Forelimb muscle (tissue), 1 donor: ENCODE measurements around the gene PCMT1. TPM values are rescaled to one million over a fixed set of nuclear protein-coding genes. Genes with fewer than 3 reads are reported as not detected.
"Not testable (repeated sequence)": the region's sequence is repeated elsewhere in the genome, so short reads cannot be mapped to it uniquely, and the experiment has no call there.

Experiments used
- DNase-seq: peaks from one replicate; pipeline ENCODE4 v3.0.0-alpha.2; 2013; ENCODE audit warnings: low read depth
- polyA plus RNA-seq: library from polyadenylated mRNA; unstranded; fragments of 120-200 nt; gene quantifications from one replicate; pipeline ENCODE4 v1.2.1, GENCODE V29; 2013; ENCODE audit not compliant: insufficient read length

PCMT1 gene
- polyA plus RNA-seq, 1 donor = 72.0 TPM

DNA sequence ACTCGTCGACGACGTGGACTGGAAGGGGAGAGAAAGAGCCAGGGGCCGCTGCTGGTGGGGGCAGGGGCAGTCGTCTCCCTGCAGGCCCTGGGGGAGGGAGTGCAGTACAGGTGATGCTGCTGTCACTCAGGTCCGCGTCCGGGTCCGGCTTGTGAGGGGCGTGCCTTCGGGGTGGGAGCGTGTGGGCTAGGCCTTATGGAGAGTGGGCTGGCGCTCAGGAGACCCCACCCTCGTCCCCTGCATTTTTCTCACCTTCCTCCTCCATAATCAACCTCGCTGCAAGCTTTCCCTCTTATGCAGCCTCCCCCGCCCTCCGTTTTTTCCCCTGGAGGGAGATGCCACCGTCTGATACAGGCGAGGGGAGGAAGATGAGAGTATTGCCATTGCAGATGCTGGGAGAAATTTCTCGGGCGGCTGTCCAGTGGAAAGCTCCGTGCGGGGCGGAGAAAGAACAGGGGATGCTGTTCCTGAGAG is 632 bp downstream of the PCMT1 start:
- no peak for DNase-seq

DNA sequence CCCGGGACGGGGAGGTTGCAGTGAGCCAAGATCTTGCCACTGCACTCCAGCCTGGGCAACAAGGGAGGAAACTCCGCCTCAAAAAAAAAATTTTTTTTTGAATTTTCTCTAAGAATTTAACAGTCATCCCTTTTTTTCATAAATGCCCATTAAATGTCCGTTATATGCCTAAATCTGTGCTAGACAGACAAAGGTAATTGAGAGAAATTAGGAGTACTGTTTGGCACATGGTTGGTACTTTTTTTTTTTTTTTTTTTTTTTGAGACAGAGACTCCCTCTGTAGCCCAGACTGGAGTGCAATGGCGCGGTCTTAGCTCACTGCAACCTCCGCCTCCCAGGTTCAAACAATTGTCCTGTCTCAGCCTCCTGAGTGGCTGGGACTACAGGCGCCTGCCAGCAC is 1.7 kb downstream of the PCMT1 start:
- no peak for DNase-seq

DNA sequence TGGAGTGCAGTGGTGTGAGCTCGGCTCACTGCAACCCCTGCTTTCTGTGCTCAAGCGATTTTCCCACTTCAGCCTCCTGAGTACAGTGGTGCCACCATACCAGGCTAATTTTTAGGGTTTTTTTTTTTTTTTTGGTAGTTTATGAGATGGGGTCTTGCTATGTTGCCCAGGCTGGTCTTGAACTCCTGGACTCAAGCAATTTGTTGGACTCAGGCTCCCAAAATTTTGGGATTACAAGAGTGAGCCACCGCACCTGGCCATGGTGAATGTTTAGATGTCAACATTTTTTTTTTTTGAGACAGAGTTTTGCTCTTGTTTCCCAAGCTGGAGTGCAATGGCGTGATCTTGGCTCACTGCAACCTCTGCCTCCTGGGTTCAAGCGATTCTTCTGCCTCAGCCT is 2.4 kb downstream of the PCMT1 start:
- not testable (repeated sequence) for DNase-seq

DNA sequence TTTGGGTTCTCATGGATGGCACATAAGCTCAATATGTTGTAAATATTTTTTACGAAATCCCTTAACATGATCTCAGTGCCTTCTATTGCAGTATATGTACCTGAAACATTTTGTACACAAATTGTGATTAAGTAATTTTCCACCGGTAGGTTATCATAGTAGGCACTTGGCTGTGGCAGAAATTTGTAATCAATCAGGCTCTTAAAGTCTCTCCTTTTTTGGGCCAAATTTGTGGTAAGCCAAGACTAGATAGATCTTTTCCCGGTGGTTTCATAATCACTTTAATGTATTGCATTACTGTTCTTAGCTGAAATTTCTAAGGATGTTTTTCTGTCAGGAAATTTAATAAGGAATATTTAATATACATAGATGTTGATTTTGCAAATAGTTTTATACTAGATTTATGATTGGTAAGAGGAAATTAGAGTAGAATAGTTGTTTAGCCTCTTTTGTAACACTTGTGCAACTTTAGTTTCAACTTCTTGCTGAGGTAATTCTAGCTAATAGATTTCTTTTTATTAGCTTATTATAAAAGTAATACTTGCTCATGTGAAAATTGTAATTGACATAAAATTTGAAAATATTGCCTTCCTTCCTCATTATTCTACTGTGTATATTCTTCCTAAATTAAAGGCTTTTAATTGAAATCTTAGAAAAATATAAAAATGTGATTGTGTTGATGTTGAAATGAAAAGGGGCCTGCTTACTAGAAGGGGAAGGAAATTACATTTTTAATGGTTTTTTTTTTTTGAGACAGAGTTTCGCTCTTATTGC is 3.2 kb downstream of the PCMT1 start:
- DNase-seq = no peak

DNA sequence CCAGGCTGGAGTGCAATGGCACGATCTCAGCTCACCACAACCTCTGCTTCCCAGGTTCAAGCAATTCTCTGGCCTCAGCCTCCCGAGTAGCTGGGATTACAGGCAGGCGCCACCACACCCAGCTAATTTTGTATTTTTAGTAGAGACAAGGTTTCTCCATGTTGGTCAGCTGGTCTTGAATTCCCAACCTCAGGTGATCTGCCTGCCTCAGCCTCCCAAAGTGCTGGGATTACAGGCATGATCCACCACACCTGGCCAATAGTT is 3.8 kb downstream of the PCMT1 start:
- DNase-seq = not testable (repeated sequence)

DNA sequence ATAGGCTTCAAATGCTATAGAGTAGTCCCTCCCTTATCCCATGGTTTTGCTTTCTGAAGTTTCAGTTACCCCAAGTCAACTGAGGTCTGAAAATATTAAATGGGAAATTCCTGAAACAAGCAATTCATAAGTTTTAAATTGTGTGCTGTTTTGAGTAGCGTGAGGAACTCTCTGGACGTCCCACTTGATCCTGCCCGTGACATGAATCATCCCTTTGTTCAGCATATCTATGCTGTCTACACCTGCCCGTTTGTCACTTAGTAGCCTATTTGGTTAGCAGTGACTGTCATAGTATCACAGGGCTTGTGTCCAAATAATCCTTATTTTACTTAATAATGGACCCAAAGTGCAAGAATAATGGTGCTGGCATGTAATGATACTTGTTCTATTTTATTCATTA is 5.0 kb downstream of the PCMT1 start:
- no peak for DNase-seq

DNA sequence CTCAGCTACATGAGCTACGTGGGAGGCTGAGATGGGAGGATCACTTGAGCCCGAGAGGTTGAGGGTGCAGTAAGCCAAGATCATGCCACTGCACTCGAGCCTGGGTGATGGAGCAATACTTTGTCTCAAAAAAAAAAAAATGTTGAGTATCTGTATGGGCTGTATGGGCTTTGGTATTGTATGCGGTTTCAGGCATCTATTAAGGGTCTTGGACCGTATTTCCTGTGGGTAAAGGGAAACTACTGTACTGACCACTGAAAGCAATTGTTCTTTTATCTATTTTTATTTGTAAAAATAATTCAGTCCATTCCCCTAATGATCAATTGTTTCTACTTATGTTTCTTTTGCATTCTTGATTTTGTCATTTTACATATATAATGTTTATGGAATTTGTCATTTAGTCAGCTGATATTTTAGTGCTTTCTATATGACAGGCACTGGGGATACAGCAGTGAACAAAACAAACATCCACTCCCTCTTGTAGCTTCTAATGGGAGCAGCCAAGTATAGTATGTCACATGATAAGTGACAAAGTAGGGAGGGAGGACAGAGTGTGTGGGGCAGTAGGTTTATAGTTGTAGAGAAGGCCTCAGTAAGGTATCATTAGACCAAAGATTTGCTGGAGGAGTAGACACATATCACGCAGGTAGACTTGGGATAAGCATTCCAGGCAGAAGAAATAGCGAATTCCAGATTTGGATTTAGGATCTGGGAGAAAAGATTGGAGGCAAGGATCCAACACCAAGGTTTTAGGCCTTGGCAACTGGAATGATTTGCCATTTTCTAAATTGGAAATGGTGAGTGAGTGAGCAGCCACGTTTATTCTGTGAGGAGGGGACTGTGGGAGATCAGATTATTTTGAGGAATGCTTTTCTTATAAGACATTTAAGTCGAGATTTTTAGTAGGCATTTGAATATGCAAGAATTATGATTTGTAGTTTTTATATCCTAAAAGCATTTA is 6.0 kb downstream of the PCMT1 start:
- no peak for DNase-seq

DNA sequence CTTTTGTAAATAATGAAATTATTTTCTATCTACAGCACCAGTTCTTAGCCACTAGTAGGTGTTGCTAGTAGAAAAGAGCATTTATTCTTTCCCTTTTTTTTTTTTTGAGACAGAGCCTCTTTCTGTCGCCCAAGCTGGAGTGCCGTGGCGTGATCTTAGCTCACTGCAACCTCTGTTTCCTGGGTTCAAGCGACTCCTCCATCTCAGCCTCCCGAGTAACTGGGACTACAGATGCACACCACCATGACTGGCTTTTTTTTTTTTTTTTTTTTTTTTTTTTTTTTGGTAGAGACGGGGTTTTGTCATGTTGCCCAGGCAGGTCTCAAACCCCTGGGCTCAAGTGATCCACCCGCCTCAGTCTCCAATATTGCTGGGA is 6.7 kb downstream of the PCMT1 start:
- DNase-seq = no peak

DNA sequence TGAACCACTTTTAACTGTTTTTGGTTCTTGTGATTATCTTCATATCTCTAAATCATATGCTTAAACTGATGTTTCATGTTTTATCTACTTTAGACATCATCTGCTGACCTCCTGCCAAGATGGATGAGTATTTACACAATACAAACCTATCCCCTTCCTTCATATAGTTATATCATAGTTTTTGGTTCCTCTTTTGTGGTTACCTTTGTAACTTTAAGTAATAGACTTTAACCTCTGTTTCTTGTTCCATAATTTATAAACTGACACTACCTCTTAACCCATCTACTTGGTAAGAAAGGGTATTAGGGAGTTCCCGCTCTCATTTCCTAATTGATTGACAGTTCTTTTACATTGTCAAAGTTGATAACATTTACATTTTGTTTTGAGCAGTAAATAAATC is 11.9 kb downstream of the PCMT1 start:
- no peak for DNase-seq

DNA sequence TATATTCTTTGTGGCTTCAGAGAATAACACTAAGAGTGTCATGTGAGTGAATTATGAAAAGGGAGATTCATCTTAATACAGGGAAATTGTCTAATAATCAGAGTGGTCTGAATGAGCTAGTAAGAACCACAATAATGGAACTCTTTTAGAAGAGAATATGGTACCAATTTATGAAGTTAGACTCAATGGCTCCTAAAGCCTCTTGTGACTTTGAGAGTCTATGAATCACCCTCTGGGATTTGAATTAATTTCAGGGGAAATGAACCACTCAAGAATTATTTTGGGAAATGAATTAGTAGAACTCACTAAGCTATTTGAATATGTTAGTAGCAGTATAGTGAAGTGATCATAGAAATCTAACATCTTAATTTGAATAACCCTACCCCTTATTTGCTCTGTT is 14.3 kb downstream of the PCMT1 start:
- no peak for DNase-seq

DNA sequence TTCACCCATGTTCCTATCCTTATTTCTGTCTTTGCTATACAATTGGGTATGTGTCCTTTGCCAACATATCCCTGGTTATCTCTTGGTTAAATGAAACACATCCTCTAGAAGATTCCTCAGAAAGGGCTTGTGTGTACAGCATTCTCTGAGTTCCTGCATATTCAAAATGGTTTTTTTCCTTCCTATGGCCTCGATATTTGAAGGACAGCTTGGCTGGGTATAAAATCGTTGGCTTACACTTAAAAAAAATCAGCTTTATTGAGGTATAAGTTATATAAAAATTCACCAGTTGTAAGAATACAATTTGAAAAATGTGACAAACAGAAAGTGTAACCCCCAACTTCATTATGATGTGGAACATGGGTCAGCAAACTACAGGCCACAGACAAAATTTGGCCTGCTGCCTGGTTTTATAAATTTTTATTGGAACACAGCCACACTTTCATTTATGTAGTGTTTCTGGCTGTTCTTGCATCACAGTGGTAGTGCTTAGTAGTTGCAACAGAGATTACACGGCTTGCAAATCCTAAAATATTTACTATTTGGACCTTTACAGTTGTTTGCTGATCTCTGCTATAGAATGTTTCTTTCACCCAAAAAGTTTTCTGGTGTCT is 16.7 kb downstream of the PCMT1 start:
- no peak for DNase-seq

DNA sequence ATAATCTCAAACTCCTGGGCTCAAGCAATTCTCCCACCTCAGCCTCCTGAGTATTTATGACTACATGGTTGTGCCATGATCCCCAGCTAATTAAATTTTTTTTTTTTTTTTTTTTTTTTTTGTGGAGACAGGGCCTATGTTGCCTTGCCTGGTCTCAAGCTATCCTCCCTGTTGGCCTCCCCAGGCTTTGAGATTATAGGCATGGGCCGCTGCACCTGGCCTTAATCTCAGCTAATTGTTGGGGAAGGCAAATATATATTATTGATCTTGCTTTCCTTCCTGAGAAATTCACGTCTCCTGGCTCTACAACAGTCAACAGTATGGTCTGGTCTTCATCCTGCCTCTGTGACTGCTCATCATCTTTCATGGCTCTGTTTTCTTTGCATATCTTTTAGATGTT is 20.1 kb downstream of the PCMT1 start:
- no peak for DNase-seq

DNA sequence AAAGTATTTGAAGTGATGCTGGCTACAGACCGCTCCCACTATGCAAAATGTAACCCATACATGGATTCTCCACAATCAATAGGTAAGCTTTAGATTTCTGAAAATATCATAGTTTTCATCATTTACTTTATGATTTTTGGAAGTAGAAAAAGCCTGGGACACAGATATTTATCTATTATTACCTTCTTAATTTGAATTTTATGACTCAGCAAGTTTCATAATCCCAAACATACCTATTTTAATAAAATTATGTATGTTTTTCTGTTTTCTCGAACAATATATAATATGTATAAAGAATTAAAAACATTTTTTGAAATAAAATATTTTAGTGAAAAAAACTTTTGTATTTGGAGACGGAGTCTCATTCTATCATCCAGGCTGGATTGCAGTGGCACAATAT is 21.6 kb downstream of the PCMT1 start:
- no peak for DNase-seq

DNA sequence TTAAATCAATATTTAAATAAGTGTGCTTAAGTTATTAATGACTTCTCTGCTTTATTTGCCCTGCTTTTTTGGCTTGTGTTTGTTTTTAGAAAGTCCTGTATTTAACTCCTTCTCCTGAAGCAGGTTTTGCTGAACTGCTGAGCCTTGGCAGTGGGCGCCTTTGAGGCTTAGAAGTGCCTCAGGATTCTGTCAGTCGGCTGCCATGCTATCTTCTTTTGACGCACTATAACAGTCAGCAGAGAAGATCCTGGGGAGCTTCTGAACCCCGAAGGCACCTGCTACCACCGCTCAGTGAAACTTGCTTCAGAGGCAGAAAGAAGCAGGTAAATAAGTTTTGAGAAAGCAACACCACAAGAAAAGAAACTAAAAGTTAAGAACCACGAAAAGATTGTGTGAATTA is 22.4 kb downstream of the PCMT1 start:
- no peak for DNase-seq

DNA sequence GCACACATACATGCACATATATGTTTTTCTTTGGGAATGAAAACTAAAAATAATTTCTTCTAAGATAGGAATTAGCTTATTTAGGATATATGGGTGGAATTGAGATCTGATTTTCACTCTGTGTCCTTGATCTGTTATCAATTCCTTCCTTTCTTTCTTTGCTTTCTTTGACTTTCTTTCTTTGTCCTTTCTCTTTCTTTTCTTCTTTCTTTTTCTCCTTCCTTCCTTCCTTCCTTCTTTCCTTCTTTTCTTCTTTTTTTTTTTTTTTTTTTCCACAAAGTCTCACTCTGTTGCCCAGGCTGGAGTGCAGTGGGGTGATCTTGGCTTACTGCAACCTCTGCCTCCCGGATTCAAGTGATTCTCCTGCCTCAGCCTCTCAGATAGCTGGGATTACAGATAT is 28.1 kb downstream of the PCMT1 start:
- no peak for DNase-seq

DNA sequence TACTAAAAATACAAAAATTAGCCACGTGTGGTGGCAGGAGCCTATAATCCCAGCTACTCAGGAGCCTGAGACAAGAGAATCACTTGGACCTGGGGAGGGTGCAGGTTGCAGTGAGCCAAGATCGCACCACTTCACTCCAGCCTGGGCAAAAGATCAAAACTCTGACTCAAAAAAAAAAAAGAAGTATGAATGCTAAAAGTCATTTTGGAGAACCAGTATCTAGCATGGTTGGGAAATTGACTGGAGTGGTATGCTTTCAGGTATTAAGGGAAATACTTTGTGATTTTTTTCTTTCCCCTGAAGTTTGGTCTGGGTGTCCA is 30.1 kb downstream of the PCMT1 start:
- DNase-seq = no peak

DNA sequence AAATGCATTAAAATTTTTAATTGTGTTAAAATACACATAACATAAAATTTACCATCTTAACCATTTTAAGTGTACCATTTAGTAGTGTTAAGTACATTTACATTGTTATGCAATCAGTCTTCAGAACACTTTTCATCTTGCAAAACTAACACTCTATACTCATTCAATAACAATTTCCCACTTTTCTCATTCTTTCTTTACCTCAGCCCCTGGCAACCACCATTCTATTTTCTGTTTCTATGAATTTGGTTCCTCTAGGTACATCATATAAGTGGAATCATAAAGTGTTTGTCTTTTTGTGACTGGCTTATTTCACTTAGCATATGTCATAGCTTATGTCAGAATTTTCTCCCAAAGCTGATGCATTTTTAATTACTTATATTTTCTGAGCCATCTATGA is 32.2 kb downstream of the PCMT1 start:
- DNase-seq = no peak

DNA sequence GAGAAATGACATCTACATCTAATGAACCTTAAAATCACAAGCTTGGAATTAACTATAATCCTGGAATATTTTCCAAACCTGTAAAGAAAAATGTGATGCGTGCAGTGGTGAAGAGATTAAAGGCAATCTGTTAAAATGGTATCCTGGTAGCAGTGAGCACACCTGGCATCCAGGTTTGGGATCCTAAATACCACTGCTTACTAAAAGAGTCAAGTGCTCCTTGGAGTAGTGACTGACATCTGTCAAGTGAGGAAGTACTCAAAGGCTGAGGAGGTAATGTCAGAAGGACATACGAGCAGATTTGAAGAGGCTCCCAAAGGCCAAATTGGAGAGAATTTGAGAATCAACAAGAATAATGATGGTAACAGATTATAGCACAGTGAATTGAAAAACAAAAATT is 32.8 kb downstream of the PCMT1 start:
- DNase-seq = no peak

DNA sequence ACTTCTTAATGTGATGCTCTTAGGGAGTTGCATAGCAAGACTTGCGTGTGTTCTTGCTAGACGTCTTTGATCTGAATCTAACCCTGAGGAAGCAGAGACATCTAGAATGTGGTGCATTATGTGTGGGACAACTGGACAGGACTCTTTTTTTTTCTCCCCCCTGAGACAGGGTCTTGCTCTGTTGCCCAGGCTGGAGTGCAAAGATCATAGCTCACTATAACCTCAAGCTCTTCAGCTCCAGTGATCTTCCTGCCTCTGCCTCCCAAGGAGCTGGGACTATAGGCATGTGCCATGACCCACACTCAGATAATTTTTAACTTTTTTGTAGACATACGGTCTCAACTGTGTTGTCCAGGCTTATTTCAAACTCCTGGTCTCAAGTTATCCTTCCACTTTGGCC is 34.0 kb downstream of the PCMT1 start:
- no peak for DNase-seq

DNA sequence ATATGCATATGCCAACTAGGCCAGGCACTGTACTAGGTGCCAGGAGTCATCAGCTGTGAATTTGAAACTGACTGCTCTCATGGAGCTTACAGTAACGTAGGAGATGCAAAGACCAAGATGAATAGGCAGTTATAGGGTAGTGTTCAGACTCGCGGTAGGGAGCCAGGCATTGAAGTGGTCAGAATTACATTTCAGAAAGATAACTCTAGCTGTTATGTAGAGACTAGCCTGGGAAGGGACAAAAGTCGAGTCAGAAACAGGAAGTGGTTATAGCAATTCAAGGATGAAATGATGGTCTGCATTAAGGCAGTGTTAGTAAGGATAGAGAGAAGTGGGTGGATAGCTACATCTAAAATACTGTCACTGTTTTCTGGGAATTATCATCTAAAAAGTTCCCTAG is 56.6 kb downstream of the PCMT1 start:
- DNase-seq = no peak

DNA sequence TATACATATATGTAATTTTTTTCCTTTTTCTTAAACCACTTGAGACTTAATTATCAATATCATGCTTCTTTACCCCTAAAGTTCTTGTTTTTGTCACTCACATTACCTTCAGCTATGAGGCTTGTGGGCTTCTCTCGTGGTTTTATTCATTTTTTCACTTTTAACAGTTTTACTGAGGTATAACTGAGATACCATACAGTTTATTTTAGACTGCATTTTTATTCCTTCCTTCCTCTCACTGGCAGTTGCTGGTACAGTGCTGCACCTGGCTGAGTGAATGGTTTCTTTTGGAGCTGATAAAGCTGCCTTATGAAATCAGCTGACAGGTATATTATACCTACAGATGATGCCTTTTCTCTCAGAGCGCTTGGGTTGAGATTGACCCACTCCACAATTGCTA is 60.3 kb downstream of the PCMT1 start:
- no peak for DNase-seq

DNA sequence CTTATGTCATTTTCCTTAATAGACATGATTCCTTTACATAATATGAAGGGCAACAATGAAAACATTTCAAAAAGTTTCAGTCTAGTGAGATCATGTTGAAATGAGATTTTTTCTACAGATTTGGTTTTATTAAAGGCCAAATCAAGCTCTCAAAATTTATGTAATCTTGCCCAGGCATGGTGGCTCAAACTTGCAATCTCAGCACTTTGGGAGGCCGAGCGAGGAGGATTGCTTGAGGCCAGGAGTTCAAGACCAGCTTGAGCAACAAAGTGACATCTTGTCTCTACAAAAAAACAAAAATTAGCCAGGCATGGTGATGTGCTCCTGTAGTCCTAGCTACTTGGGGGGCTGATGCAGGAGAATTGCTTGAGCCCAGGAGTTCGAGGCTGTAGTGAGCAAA is 63.8 kb downstream of the PCMT1 start:
- DNase-seq = no peak

DNA sequence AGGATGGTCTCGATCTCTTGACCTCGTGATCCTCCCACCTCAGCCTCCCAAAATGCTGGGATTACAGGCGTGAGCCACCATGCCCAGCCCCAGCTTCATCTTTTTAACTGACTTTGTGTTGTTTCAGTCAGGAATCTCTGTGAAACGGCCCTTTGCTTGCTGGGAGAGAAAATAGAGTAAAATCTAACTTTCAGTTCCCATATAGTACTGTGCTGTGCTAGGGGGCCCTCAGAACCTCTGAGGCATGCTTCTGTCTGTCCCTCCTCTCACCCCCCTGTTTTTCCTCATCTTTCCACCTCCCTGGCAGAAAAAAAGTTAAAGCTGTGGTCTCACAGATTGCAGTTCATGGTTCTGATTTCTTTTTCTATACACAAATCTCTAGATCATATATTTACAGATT is 66.2 kb downstream of the PCMT1 start:
- no peak for DNase-seq
